Esophagus muscularis mucosa (tissue), 4 donors: ENCODE results near the gene FAM187B. TPM values are rescaled to one million over a fixed set of nuclear protein-coding genes. Genes with fewer than 3 reads are reported as not detected.

Source experiments
- DNase-seq: peaks from one replicate; pipeline ENCODE4 v3.0.0-alpha.2; 2017; ENCODE audit errors: extremely low spot score
- H3K27ac ChIP-seq, 4 donors: fragments of 200-600 bp; sonication (generic); replicated peaks in 1 of 4; 1 replicate in 3 of 4; 2 replicates in 1 of 4; pipeline ENCODE4 v1.5.1; 2016 to 2019; ENCODE audit warnings: mild to moderate bottlenecking in 1 of 4
- H3K27me3 ChIP-seq, 4 donors: fragments of 200-600 bp; sonication (generic); one replicate each; pipeline versions ENCODE4 v1.5.1 to v1.6.0; 2016 to 2019
- H3K36me3 ChIP-seq, 4 donors: fragments of 200-600 bp; sonication (generic); one replicate each; pipeline ENCODE4 v1.5.1; 2016 to 2019
- H3K4me1 ChIP-seq, 4 donors: fragments of 200-600 bp; sonication (generic); one replicate each; pipeline ENCODE4 v1.5.1; 2016 to 2019
- H3K4me3 ChIP-seq, 4 donors: fragments of 200-600 bp; sonication (generic); 1 replicate in 2 of 4; 2 replicates in 2 of 4; pipeline ENCODE4 v1.5.1; 2016 to 2019; ENCODE audit warnings: mild to moderate bottlenecking in 4 of 4, moderate library complexity in 1 of 4
- H3K9me3 ChIP-seq, 4 donors: fragments of 200-600 bp; sonication (generic); 1 replicate in 3 of 4; 2 replicates in 1 of 4; pipeline ENCODE4 v1.5.1; 2016 to 2019
- CTCF ChIP-seq, 3 experiments: fragments of 200-600 bp in 2 of 3; fragments of 450-650 bp in 1 of 3; sonication (generic) in 2 of 3; IDR thresholded peaks; one replicate each; pipeline ENCODE4 v1.5.1; 2017 to 2019; ENCODE audit warnings: antibody characterized with exemption in 3 of 3, mild to moderate bottlenecking in 2 of 3, moderate library complexity in 1 of 3
- EP300 ChIP-seq: sonication (generic); formaldehyde crosslinking; IDR thresholded peaks from one replicate; pipeline ENCODE4 v1.6.1; 2017; ENCODE audit warnings: antibody characterized with exemption
- POLR2A ChIP-seq: fragments of 450-650 bp; IDR thresholded peaks from one replicate; pipeline ENCODE4 v1.6.1; 2017; ENCODE audit warnings: antibody characterized with exemption, moderate library complexity, mild to moderate bottlenecking, low read depth
- POLR2AphosphoS5 ChIP-seq, 2 donors: sonication (generic); formaldehyde crosslinking; IDR thresholded peaks; one replicate each; pipeline ENCODE4 v1.6.1; 2017; ENCODE audit warnings: antibody characterized with exemption in 2 of 2
- WGBS: methylation state at CpG from one replicate; pipeline ENCODE4 v1.1.5; 2018; 5-methylcytosine and 5-hydroxymethylcytosine counted together
- intact Hi-C: fragments of 100-400 bp; cut with DNase I; formaldehyde crosslinking; loops from one replicate; pipeline ENCODE4 v1.15.1; 2023
- total RNA-seq, 4 donors: library from RNA; depleted of rRNA; stranded (reverse); fragments of >200 nt; gene quantifications; one replicate each; pipeline versions ENCODE4 v1.1.0 to v1.2.1, GENCODE V29; 2016

FAM187B gene
- total RNA-seq, 4 donors from 2014 or later: not detected

DNA sequence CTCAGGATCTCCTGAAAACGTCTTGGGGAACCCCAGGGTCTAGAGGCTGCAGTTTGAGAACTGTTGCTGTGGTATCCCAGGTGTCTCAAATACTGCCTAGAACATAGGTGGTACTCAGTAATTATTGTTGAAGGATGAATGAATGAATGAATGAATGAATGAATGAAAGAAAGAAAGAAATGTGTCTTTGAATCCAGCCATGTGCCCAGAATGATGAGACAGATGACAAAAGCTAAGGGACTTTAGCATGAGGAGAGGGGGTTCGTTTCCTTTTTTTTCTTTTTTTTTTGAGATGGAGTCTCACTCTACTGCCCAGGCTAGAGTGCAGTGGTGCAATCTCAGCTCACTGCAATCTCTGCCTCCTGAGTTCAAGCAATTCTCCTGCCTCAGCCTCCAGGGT, 28.0 kb upstream of the FAM187B start:
- TF ChIP-seq POLR2AphosphoS5 (IDR thresholded peaks at IDR 0.05) (no peak), CTCF (IDR thresholded peaks at IDR 0.05) (no peak), POLR2A (no peak), EP300 (no peak)
- Histone ChIP-seq H3K36me3 (no peaks in the 10 kb centered on the region), H3K4me3 (no peak overlapping the region), H3K27me3 (peaks cover 0 to 49% (median 0%) of the 10 kb centered on the region in 4 donors), H3K4me1 (peaks cover 0 to 7% (median 5%) of the 10 kb centered on the region in 4 donors), H3K27ac (no peak overlapping the region), H3K9me3 (no peaks in the 10 kb centered on the region)
- intact Hi-C loops: no loop called here
- WGBS: 39% methylated on average over 2 of the region's 2 CpGs
- DNase-seq: no peak

GRCh38 chr19:35254341-35255297, 26.1 kb upstream of the FAM187B start:
- intact Hi-C loops: no loop called here

DNA sequence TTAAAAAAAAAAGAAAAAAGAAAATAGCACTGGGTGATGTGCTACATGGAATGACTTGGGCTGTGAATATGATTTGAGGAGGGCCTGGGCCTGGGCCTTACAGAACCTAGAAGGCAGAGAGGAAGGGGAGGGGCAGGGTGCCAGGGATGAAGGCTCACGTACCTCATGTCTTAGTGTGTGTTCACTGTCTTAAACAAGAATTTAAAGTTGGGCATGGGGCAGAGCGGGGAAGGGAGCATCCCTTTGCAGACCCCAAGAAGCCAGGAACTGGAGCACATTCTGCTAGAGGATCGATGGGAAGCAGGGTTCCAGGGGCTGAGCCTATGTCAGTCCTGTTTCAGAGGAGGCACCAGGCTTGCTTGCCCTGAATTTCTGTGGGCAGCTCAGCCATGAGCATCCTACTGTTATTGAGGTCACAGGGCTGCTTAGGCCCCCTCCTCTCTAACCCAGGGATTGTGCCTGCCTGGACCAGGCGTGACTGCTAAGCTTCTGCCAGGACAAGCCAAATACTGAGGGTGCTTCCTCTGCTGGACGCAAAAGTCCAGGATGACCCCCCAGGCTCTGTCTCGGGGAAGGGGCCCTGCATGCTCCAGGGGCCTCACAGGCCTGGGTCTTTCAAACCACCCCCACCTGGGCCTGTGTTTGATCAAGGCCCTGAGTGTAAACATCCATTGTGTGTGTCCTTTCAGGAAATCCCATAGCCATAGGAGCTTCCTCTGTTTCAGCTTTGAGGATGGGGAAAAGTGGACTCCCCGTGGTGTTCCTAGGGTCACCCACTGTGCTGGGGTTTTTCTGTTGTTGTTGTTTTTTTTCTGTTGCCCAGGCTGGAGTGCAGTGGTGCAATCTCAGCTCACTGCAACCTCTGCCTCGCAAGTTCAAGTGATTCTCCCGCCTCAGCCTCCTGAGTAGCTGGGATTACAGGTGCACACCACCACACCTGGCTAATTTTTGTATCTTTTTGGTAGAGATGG, 25.1 kb upstream of the FAM187B start:
- WGBS: 90% methylated on average over 8 of the region's 9 CpGs
- TF ChIP-seq CTCF (IDR thresholded peaks at IDR 0.05) (no peak), POLR2AphosphoS5 (IDR thresholded peaks at IDR 0.05) (no peak), POLR2A (no peak), EP300 (no peak)
- Histone ChIP-seq H3K36me3 (no peaks in the 10 kb centered on the region), H3K4me1 (peaks cover 10 to 15% (median 13%) of the 10 kb centered on the region in 4 donors), H3K27me3 (peaks cover 0 to 79% (median 10%) of the 10 kb centered on the region in 4 donors), H3K4me3 (no peak overlapping the region), H3K27ac (peak overlapping the region in 2 of 4 donors; percentile 25 to 48), H3K9me3 (no peaks in the 10 kb centered on the region)
- peak; percentile 78 for DNase-seq
- intact Hi-C loops: no loop called here

More at GRCh38 chr19:35254341-35255297, 26.1 kb upstream of the FAM187B start:
- peak overlapping the region in 2 of 4 donors; percentile 25 to 48 for H3K27ac ChIP-seq
- H3K4me3 ChIP-seq: no peak overlapping the region
- DNase-seq: peak; percentile 75
- peaks cover 0 to 68% (median under 1%) of the 10 kb centered on the region in 4 donors for H3K27me3 ChIP-seq
- no peaks in the 10 kb centered on the region for H3K36me3 ChIP-seq
- no peaks in the 10 kb centered on the region for H3K9me3 ChIP-seq
- H3K4me1 ChIP-seq: peaks cover 0 to 7% (median 6%) of the 10 kb centered on the region in 4 donors
- 90% methylated on average over 17 of the region's 17 CpGs for WGBS
- no peak for TF ChIP-seq CTCF (IDR thresholded peaks at IDR 0.05)
- no peak for TF ChIP-seq EP300
- TF ChIP-seq POLR2A: no peak
- peak in 1 of 2 donors; percentile 40 for TF ChIP-seq POLR2AphosphoS5 (IDR thresholded peaks at IDR 0.05)

GRCh38 chr19:35251456-35251855, 22.9 kb upstream of the FAM187B start:
- H3K27ac ChIP-seq: no peak overlapping the region
- H3K4me3 ChIP-seq: no peak overlapping the region
- H3K27me3 ChIP-seq: peaks cover 0 to 86% (median 17%) of the 10 kb centered on the region in 4 donors
- intact Hi-C loops: no loop called here
- TF ChIP-seq POLR2AphosphoS5 (IDR thresholded peaks at IDR 0.05) (no peak), EP300 (no peak), POLR2A (no peak), CTCF (IDR thresholded peaks at IDR 0.05) (no peak)
- H3K4me1 ChIP-seq: peaks cover 15 to 26% (median 23%) of the 10 kb centered on the region in 4 donors
- DNase-seq: peak; percentile 79
- H3K9me3 ChIP-seq: no peaks in the 10 kb centered on the region
- 67% methylated on average over 2 of the region's 2 CpGs for WGBS
- no peaks in the 10 kb centered on the region for H3K36me3 ChIP-seq
